HEK293 (cell line): ENCODE measurements around the gene ESRRG.

ENCODE experiments used
- CTCF ChIA-PET: fragments of 350-600 bp; formaldehyde crosslinking; extraction: SDS; loops from one replicate; lab custom pipeline; 2021; ENCODE audit warnings: antibody characterized with exemption; lab: Yijun Ruan, JAX
- POLR2A ChIA-PET: fragments of 300-600 bp; formaldehyde crosslinking; extraction: SDS; loops from one replicate; lab custom pipeline; 2020; ENCODE audit warnings: antibody characterized with exemption, inconsistent platforms; lab: Yijun Ruan, JAX
- H3K27ac ChIP-seq: fragments of 200-500 bp; sonication (Bioruptor generic); 2 replicates; pipeline ENCODE4 v1.5.1; 2014; ENCODE audit warnings: low read depth, low read length, control low read depth, inconsistent platforms; ENCODE audit errors: extremely low read depth
- H3K36me3 ChIP-seq, 2 experiments: fragments of 200-500 bp in 1 of 2; sonication (Bioruptor generic) in 1 of 2; 1 replicate in 1 of 2; 2 replicates in 1 of 2; pipeline ENCODE4 v1.5.1; 2014 to 2017; ENCODE audit warnings: inconsistent platforms in 2 of 2, low read length in 2 of 2; ENCODE audit not compliant: control insufficient read depth in 2 of 2, insufficient read depth in 1 of 2
- H3K4me1 ChIP-seq: fragments of 200-500 bp; sonication (Bioruptor generic); 2 replicates; pipeline ENCODE4 v1.5.1; 2014; ENCODE audit warnings: mild to moderate bottlenecking, low read length, inconsistent platforms; ENCODE audit not compliant: control insufficient read depth, insufficient read depth
- H3K4me3 ChIP-seq: 2 replicates; pipeline ENCODE4 v1.5.1; 2011; ENCODE audit warnings: low read depth, mild to moderate bottlenecking, control low read depth, low read length, moderate library complexity
- H3K9me3 ChIP-seq: fragments of 200-500 bp; sonication (Bioruptor generic); 2 replicates; pipeline ENCODE4 v1.5.1; 2014; ENCODE audit warnings: low read depth, low read length, inconsistent platforms; ENCODE audit not compliant: control insufficient read depth, insufficient read depth
- MEIS1 ChIP-seq: sonication (generic); formaldehyde crosslinking; IDR thresholded peaks from 2 replicates; pipeline ENCODE4 v1.8.1; 2022; ENCODE audit warnings: missing genetic modification reagents, mild to moderate bottlenecking, borderline replicate concordance
- OSR2 ChIP-seq: fragments of 450-650 bp; formaldehyde crosslinking; IDR thresholded peaks from 2 replicates; pipeline ENCODE4 v1.5.1; 2016; ENCODE audit warnings: missing biosample characterization, missing genetic modification characterization
- REPIN1 ChIP-seq: fragments of 450-650 bp; formaldehyde crosslinking; IDR thresholded peaks from 2 replicates; pipeline ENCODE4 v1.5.1; 2017; ENCODE audit warnings: missing biosample characterization, missing genetic modification characterization, low read depth
- TSHZ1 ChIP-seq: fragments of 450-650 bp; formaldehyde crosslinking; IDR thresholded peaks from 2 replicates; pipeline ENCODE4 v1.5.1; 2016; ENCODE audit warnings: missing biosample characterization, missing genetic modification characterization, borderline replicate concordance
- ZBTB20 ChIP-seq: fragments of 450-650 bp; formaldehyde crosslinking; IDR thresholded peaks from 2 replicates; pipeline ENCODE4 v1.5.1; 2016; ENCODE audit warnings: missing biosample characterization, missing genetic modification characterization
- ZBTB48 ChIP-seq: fragments of 450-650 bp; formaldehyde crosslinking; IDR thresholded peaks from 2 replicates; pipeline ENCODE4 v1.5.1; 2016; ENCODE audit warnings: missing biosample characterization, missing genetic modification characterization
- ZNF214 ChIP-seq: fragments of 450-650 bp; formaldehyde crosslinking; IDR thresholded peaks from 2 replicates; pipeline ENCODE4 v1.5.1; 2017; ENCODE audit warnings: missing biosample characterization, mild to moderate bottlenecking, missing genetic modification characterization, borderline replicate concordance
- ZNF274 ChIP-seq, 2 experiments: fragments of 200-500 bp in 1 of 2; fragments of 450-650 bp in 1 of 2; sonication (Bioruptor generic) in 1 of 2; formaldehyde crosslinking in 1 of 2; IDR thresholded peaks; 2 replicates each; pipeline versions ENCODE4 v1.5.1 to v1.6.1; 2014 to 2016; ENCODE audit warnings: borderline replicate concordance in 1 of 2, inconsistent platforms in 1 of 2, low read length in 1 of 2, missing biosample characterization in 1 of 2, missing genetic modification characterization in 1 of 2
- ZNF394 ChIP-seq: fragments of 450-650 bp; formaldehyde crosslinking; IDR thresholded peaks from 2 replicates; pipeline ENCODE4 v1.5.1; 2016; ENCODE audit warnings: missing biosample characterization, missing genetic modification characterization, mild to moderate bottlenecking, moderate library complexity, borderline replicate concordance
- ZNF473 ChIP-seq: fragments of 450-650 bp; formaldehyde crosslinking; IDR thresholded peaks from 2 replicates; pipeline ENCODE4 v1.5.1; 2017; ENCODE audit warnings: missing biosample characterization, missing genetic modification characterization
- ZNF514 ChIP-seq: fragments of 450-650 bp; formaldehyde crosslinking; IDR thresholded peaks from 2 replicates; pipeline ENCODE4 v1.5.1; 2016; ENCODE audit warnings: missing biosample characterization, missing genetic modification characterization
- ZNF529 ChIP-seq: fragments of 450-650 bp; formaldehyde crosslinking; IDR thresholded peaks from 2 replicates; pipeline ENCODE4 v1.5.1; 2017; ENCODE audit warnings: missing genetic modification characterization, missing biosample characterization; ENCODE audit not compliant: insufficient replicate concordance
- ZNF558 ChIP-seq: fragments of 450-650 bp; formaldehyde crosslinking; IDR thresholded peaks from 2 replicates; pipeline ENCODE4 v1.5.1; 2016; ENCODE audit warnings: missing biosample characterization, missing genetic modification characterization
- ZNF596 ChIP-seq: fragments of 450-650 bp; IDR thresholded peaks from 2 replicates; pipeline ENCODE4 v1.5.0; 2018; ENCODE audit warnings: missing biosample characterization, mild to moderate bottlenecking, missing genetic modification characterization, moderate library complexity
- ZNF626 ChIP-seq: fragments of 450-650 bp; sonication (Bioruptor Pico); formaldehyde crosslinking; IDR thresholded peaks from 2 replicates; pipeline ENCODE4 v1.5.1; 2018; ENCODE audit warnings: missing biosample characterization, missing genetic modification characterization, inconsistent platforms
- ZNF677 ChIP-seq: fragments of 450-650 bp; IDR thresholded peaks from 2 replicates; pipeline ENCODE4 v1.5.0; 2018; ENCODE audit warnings: missing biosample characterization, mild to moderate bottlenecking, missing genetic modification characterization, moderate library complexity
- ZNF747 ChIP-seq: fragments of 450-650 bp; formaldehyde crosslinking; IDR thresholded peaks from 2 replicates; pipeline ENCODE4 v1.5.1; 2016; ENCODE audit warnings: missing biosample characterization, missing genetic modification characterization
- ZSCAN16 ChIP-seq: fragments of 450-650 bp; formaldehyde crosslinking; IDR thresholded peaks from 2 replicates; pipeline ENCODE4 v1.5.1; 2016; ENCODE audit warnings: missing biosample characterization, missing genetic modification characterization
- ZSCAN30 ChIP-seq: fragments of 450-650 bp; IDR thresholded peaks from 2 replicates; pipeline ENCODE4 v1.5.1; 2018; ENCODE audit warnings: missing biosample characterization, mild to moderate bottlenecking, missing genetic modification characterization, moderate library complexity
- TF ChIP-seq, protein P1 (sequence below): fragments of 450-650 bp; formaldehyde crosslinking; IDR thresholded peaks from 2 replicates; pipeline ENCODE4 v1.5.1; 2016; ENCODE audit warnings: missing biosample characterization, missing genetic modification characterization
- TF ChIP-seq, protein P2 (sequence below): fragments of 450-650 bp; formaldehyde crosslinking; IDR thresholded peaks from 2 replicates; pipeline ENCODE4 v1.5.1; 2016; ENCODE audit warnings: missing biosample characterization, missing genetic modification characterization
- TF ChIP-seq, protein P3 (sequence below): fragments of 450-650 bp; formaldehyde crosslinking; IDR thresholded peaks from 2 replicates; pipeline ENCODE4 v1.5.1; 2017; ENCODE audit warnings: missing biosample characterization, missing genetic modification characterization
- TF ChIP-seq, protein P4 (sequence below): fragments of 450-650 bp; formaldehyde crosslinking; IDR thresholded peaks from 2 replicates; pipeline ENCODE4 v1.5.1; 2016; ENCODE audit warnings: missing biosample characterization, missing genetic modification characterization, low read depth

Gene ESRRG

GRCh38 chr1:216462066-216462775 is 261.0 kb downstream of the ESRRG start:
- H3K4me3 ChIP-seq, result no peak overlapping the region
- POLR2A ChIA-PET, result no interaction called here
- no peaks in the 10 kb centered on the region for H3K9me3 ChIP-seq
- no peaks in the 10 kb centered on the region for H3K36me3 ChIP-seq
- no peaks in the 10 kb centered on the region for H3K4me1 ChIP-seq
- H3K27ac ChIP-seq, result no peak overlapping the region
- CTCF ChIA-PET, result no interaction called here
- TF ChIP-seq ZNF473 (tag by site-specific recombination), result no peak
- no peak for TF ChIP-seq ZNF274 (IDR thresholded peaks at IDR 0.05; ENCODE audit: low read length)
- TF ChIP-seq ZNF274 (tag by site-specific recombination; IDR thresholded peaks at IDR 0.05; ENCODE audit: borderline replicate concordance), result no peak
- TF ChIP-seq TSHZ1, result no peak
- TF ChIP-seq, protein P1, sequence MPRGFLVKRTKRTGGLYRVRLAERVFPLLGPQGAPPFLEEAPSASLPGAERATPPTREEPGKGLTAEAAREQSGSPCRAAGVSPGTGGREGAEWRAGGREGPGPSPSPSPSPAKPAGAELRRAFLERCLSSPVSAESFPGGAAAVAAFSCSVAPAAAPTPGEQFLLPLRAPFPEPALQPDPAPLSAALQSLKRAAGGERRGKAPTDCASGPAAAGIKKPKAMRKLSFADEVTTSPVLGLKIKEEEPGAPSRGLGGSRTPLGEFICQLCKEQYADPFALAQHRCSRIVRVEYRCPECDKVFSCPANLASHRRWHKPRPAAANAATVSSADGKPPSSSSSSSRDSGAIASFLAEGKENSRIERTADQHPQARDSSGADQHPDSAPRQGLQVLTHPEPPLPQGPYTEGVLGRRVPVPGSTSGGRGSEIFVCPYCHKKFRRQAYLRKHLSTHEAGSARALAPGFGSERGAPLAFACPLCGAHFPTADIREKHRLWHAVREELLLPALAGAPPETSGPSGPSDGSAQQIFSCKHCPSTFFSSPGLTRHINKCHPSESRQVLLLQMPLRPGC (tag by site-specific recombination), result no peak
- no peak for TF ChIP-seq ZNF596
- no peak for TF ChIP-seq ZNF529 (tag by site-specific recombination)
- no peak for TF ChIP-seq ZNF747 (tag by site-specific recombination)
- TF ChIP-seq, protein P2, sequence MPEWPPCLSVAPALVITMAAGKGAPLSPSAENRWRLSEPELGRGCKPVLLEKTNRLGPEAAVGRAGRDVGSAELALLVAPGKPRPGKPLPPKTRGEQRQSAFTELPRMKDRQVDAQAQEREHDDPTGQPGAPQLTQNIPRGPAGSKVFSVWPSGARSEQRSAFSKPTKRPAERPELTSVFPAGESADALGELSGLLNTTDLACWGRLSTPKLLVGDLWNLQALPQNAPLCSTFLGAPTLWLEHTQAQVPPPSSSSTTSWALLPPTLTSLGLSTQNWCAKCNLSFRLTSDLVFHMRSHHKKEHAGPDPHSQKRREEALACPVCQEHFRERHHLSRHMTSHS, result no peak
- TF ChIP-seq ZNF514, result no peak
- TF ChIP-seq, protein P3, sequence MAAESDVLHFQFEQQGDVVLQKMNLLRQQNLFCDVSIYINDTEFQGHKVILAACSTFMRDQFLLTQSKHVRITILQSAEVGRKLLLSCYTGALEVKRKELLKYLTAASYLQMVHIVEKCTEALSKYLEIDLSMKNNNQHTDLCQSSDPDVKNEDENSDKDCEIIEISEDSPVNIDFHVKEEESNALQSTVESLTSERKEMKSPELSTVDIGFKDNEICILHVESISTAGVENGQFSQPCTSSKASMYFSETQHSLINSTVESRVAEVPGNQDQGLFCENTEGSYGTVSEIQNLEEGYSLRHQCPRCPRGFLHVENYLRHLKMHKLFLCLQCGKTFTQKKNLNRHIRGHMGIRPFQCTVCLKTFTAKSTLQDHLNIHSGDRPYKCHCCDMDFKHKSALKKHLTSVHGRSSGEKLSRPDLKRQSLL, result no peak
- TF ChIP-seq ZSCAN16, result no peak
- TF ChIP-seq ZBTB20 (tag by site-specific recombination), result no peak
- no peak for TF ChIP-seq OSR2 (tag by site-specific recombination)
- TF ChIP-seq, protein P4, sequence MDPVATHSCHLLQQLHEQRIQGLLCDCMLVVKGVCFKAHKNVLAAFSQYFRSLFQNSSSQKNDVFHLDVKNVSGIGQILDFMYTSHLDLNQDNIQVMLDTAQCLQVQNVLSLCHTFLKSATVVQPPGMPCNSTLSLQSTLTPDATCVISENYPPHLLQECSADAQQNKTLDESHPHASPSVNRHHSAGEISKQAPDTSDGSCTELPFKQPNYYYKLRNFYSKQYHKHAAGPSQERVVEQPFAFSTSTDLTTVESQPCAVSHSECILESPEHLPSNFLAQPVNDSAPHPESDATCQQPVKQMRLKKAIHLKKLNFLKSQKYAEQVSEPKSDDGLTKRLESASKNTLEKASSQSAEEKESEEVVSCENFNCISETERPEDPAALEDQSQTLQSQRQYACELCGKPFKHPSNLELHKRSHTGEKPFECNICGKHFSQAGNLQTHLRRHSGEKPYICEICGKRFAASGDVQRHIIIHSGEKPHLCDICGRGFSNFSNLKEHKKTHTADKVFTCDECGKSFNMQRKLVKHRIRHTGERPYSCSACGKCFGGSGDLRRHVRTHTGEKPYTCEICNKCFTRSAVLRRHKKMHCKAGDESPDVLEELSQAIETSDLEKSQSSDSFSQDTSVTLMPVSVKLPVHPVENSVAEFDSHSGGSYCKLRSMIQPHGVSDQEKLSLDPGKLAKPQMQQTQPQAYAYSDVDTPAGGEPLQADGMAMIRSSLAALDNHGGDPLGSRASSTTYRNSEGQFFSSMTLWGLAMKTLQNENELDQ, result no peak

GRCh38 chr1:216461466-216461865 is 261.8 kb downstream of the ESRRG start:
- Histone ChIP-seq H3K9me3 (no peaks in the 10 kb centered on the region), H3K4me1 (no peaks in the 10 kb centered on the region), H3K4me3 (no peak overlapping the region), H3K36me3 (no peaks in the 10 kb centered on the region)
- POLR2A ChIA-PET, result no interaction called here
- TF ChIP-seq ZSCAN30 (tag by site-specific recombination) (no peak), REPIN1 (tag by site-specific recombination) (no peak), ZNF558 (tag by site-specific recombination) (no peak), ZNF214 (tag by site-specific recombination) (no peak), ZNF677 (tag by site-specific recombination) (no peak), MEIS1 (no peak), ZNF626 (tag by site-specific recombination) (no peak), ZNF394 (tag by site-specific recombination) (no peak), ZBTB48 (tag by site-specific recombination) (no peak)
- TF ChIP-seq, all 188 proteins: peak for 0
- no peak overlapping the region for H3K27ac ChIP-seq
- CTCF ChIA-PET, result no interaction called here
